ENCODE measurements around the gene SLC37A2. TPM values are rescaled to one million over a fixed set of nuclear protein-coding genes. Genes with fewer than 3 reads are reported as not detected.
"Not testable (repeated sequence)": the region's sequence is repeated elsewhere in the genome, so short reads cannot be mapped to it uniquely, and the experiment has no call there.

SLC37A2 gene
- 1 to 10 TPM in 3 of 4 donors, under 1 TPM in 1; 0.75 to 2.1 (median 1.5) TPM for total RNA-seq

DNA sequence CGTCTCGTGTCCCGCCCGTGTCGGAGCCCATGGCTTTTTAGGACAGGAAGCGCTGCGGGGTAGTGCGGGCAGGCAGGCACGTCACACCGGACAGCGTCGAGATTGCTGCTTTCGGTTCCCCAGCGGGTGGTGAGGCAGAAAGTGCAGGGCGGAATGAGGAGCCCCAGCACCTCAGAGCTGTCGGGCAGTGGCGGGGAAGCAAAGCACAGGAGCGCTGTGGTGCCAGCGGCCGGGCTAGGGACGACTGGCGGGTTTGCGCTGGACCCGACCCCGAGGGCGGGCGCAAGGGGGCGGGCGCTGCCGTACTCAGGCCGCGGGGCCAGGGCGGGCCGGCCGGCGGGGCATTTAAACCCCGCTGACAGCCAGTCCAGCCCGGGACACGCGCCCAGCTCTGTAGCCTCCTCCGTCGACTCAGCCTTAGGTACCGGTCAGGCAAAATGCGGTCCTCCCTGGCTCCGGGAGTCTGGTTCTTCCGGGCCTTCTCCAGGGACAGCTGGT lies at the start of gene SLC37A2:
TSS of gene SLC37A2 (plus strand) at position 375 of the 498 bp plus-strand sequence. CDS start at position 438, 63 bp downstream.
- Histone ChIP-seq H3K27me3 (peaks cover 0 to 5% (median 4%) of the 10 kb centered on the region in 3 donors), H3K9me3 (no peaks in the 10 kb centered on the region), H3K4me3 (peak within 1 kb of the TSS; percentile 59 to 69 (median 64)), H3K27ac (peak within 1 kb of the TSS; percentile 28 to 55 (median 44)), H3K36me3 (no peaks in the 10 kb centered on the region), H3K4me1 (peaks cover 0 to 8% of the 10 kb centered on the region in 2 donors)
- in situ Hi-C loops (cut with MboI; ENCODE audit: low sequenced_read_pairs in 4 of 4) (no loop called here), intact Hi-C loops (cut with DNase I; ENCODE audit: low total_unique reads) (no loop called here)
- ATAC-seq, result peak; percentile 85 to 86
- TF ChIP-seq POLR2A (IDR thresholded peaks at IDR 0.05), result peak; percentile 33 to 44
- TF ChIP-seq CTCF (IDR thresholded peaks at IDR 0.05 in 4 of 5, conservative IDR thresholded peaks at IDR 0.05 in 1 of 5), result peak in 3 of 5 experiments; percentile 18 to 37 (median 24)
- DNase-seq, result peak; percentile 24 to 56

DNA sequence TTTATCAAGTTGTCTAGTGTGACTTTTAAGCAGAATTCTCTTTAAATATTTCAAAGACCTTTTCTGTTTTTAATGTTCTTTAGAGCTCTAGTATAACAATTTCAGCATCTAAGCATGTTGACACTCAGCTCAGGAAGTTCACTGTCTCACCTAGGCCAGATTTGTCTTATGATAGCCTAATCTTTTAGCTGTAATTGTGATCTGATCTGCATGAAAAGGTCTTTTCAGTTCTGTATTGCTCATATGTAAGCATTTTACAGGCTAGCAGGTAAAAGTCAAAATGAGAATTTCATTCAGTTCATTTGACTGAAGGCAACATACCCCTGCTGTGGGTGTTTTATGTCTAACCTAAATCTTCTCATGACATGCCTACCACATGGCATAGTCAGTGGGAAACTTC lies 46.7 kb upstream of the SLC37A2 start:
- TF ChIP-seq POLR2A (IDR thresholded peaks at IDR 0.05), result no peak
- TF ChIP-seq CTCF (IDR thresholded peaks at IDR 0.05 in 4 of 5, conservative IDR thresholded peaks at IDR 0.05 in 1 of 5), result no peak
- in situ Hi-C loops (cut with MboI; ENCODE audit: low sequenced_read_pairs in 4 of 4), result no loop called here
- ATAC-seq (no peak), DNase-seq (no peak)
- Histone ChIP-seq H3K9me3 (no peaks in the 10 kb centered on the region), H3K4me1 (no peaks in the 10 kb centered on the region), H3K27ac (no peak overlapping the region), H3K27me3 (no peaks in the 10 kb centered on the region), H3K4me3 (no peak overlapping the region), H3K36me3 (no peaks in the 10 kb centered on the region)
- intact Hi-C loops (cut with DNase I; ENCODE audit: low total_unique reads), result no loop called here

GRCh38 chr11:125020342-125020741 lies 42.8 kb upstream of the SLC37A2 start:
- ATAC-seq, result no peak
- no peak overlapping the region for H3K4me3 ChIP-seq
- no peak for DNase-seq
- in situ Hi-C loops (cut with MboI; ENCODE audit: low sequenced_read_pairs in 4 of 4), result no loop called here
- no peaks in the 10 kb centered on the region for H3K36me3 ChIP-seq
- no peaks in the 10 kb centered on the region for H3K27me3 ChIP-seq
- intact Hi-C loops (cut with DNase I; ENCODE audit: low total_unique reads), result no loop called here
- no peaks in the 10 kb centered on the region for H3K9me3 ChIP-seq
- H3K27ac ChIP-seq, result no peak overlapping the region
- TF ChIP-seq CTCF (IDR thresholded peaks at IDR 0.05 in 4 of 5, conservative IDR thresholded peaks at IDR 0.05 in 1 of 5) (no peak), POLR2A (IDR thresholded peaks at IDR 0.05) (no peak)
- H3K4me1 ChIP-seq, result no peaks in the 10 kb centered on the region

DNA sequence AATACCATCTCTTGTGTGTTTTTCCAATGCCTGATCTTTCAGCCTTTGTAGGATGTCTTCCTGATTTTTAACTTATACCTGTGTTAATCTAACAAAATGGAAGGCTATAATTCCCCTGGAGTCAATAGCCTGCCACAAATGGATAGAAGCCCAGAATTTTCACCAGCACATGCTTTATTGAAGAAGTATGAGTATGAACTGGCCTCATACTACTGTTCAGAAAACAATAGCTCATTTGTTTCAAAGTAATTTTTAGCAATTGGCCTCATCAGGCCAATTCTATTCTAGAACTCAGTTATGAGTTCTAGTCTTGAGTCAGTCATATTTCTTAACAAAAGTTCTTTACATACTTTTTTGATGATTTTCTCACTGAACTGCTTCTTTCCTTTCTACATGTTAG lies 40.6 kb upstream of the SLC37A2 start:
- no peaks in the 10 kb centered on the region for H3K4me1 ChIP-seq
- ATAC-seq, result no peak
- TF ChIP-seq CTCF (IDR thresholded peaks at IDR 0.05 in 4 of 5, conservative IDR thresholded peaks at IDR 0.05 in 1 of 5), result no peak
- no peak for TF ChIP-seq POLR2A (IDR thresholded peaks at IDR 0.05)
- H3K4me3 ChIP-seq, result no peak overlapping the region
- DNase-seq, result no peak
- no peak overlapping the region for H3K27ac ChIP-seq
- intact Hi-C loops (cut with DNase I; ENCODE audit: low total_unique reads), result no loop called here
- H3K9me3 ChIP-seq, result no peaks in the 10 kb centered on the region
- in situ Hi-C loops (cut with MboI; ENCODE audit: low sequenced_read_pairs in 4 of 4), result no loop called here
- no peaks in the 10 kb centered on the region for H3K27me3 ChIP-seq
- no peaks in the 10 kb centered on the region for H3K36me3 ChIP-seq

- intact Hi-C loops (cut with DNase I; ENCODE audit: low total_unique reads) (no loop called here), in situ Hi-C loops (cut with MboI; ENCODE audit: low sequenced_read_pairs in 4 of 4) (no loop called here)
- H3K4me1 ChIP-seq, result no peaks in the 10 kb centered on the region
- DNase-seq (no peak), ATAC-seq (no peak)
- no peaks in the 10 kb centered on the region for H3K36me3 ChIP-seq
- TF ChIP-seq POLR2A (IDR thresholded peaks at IDR 0.05) (no peak), CTCF (IDR thresholded peaks at IDR 0.05 in 4 of 5, conservative IDR thresholded peaks at IDR 0.05 in 1 of 5) (no peak)
- H3K9me3 ChIP-seq, result no peaks in the 10 kb centered on the region
- no peak overlapping the region for H3K4me3 ChIP-seq
- H3K27ac ChIP-seq, result no peak overlapping the region
- no peaks in the 10 kb centered on the region for H3K27me3 ChIP-seq
Measured at GRCh38 chr11:125025968-125026367, 37.1 kb upstream of the SLC37A2 start.

DNA sequence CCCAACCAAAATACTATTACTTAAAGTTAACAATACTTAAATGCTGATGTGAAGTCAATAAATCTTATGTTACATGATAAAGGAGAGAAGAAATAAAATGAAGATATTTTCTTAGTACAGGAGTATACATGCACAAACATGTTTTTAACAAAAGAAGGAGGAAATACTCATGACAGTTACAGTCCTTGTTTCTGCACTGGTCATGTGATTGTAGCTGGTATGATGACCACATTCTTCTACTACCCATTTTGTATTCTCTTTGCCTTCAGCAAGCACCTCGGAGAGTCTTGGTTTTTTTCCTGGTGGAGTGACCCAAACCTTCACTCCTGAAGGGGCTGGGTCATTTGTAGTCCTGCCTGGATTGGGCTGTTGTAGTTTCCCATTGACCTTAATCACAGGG lies 33.7 kb upstream of the SLC37A2 start:
- H3K4me1 ChIP-seq; DNase-seq; ATAC-seq; in situ Hi-C loops (cut with MboI; ENCODE audit: low sequenced_read_pairs in 4 of 4); H3K27ac ChIP-seq; intact Hi-C loops (cut with DNase I; ENCODE audit: low total_unique reads); H3K36me3 ChIP-seq; H3K27me3 ChIP-seq; H3K4me3 ChIP-seq; H3K9me3 ChIP-seq: not testable (repeated sequence)

Measured in gastrocnemius medialis (tissue), 4 donors.